GM19372 (cell line): Measurements from ENCODE around the gene DRC7.

Experiments
- ATAC-seq: cut with Tn5 transposase; IDR thresholded peaks from one replicate; pipeline ENCODE4 v1.9.1; 2021; ENCODE audit warnings: mild to moderate bottlenecking, low read depth, moderate library complexity; ENCODE audit not compliant: unreplicated experiment

Gene DRC7

GRCh38 chr16:57694725-57695679 is at the start of gene DRC7:
Gene DRC7 (plus strand): TSS chr16:57694806. CDS start chr16:57697950, 3,144 bp downstream.
- ATAC-seq = no peak

DNA sequence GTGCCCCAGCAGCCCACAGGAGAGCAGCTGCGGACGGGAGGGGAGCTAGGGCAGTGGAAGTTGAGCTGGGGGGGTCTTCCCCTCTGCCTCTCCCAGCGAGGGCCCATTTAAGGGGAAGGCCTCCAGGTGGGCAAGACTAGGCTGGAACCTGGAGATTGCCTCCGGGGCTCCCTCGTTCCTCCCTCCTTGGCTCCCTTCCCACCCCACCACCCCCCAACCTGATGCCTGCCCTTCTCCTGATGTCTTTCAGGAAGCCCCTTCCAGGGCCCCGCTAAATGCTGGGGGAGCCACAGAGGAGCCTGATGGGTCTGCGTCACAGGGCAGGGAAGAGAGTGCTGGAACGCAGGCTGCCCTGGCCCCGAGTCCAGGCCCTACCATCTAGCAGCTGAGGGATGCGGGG is 49.4 kb upstream of the DRC7 start:
- no peak for ATAC-seq

DNA sequence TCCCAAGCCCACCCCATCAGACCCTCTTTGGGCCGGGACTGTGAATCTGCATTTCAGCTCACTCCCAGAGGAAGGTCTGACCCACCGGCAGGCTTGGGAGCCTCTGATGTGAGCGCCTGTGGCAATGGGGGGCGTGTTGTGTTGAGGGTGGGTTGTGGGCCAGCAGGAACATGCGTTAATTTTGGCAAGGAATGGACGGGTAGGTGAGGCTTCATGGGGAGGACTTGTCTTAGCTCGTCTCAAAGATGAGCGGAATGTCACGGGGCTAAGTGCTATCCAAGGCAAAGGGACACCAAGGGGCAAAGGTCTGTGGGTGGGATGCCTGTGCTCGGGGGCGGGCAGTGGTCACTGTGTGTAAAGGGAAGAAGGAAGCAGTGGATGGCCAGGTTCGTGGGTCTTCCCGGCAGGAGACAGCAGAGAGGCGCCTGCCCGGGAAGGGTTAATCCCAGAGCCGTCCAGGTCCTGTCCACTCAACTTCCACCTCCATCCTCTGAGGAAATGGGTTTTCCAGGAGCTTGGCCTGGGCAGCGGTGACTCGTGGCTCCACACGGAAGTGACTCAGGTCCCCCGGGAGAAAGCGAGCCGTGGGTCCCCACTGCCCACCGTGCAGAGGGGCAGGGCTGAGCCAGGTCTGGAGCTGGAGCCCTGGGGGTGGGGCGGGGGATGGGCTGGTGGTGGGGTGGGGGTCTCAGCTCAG is 48.8 kb upstream of the DRC7 start:
- ATAC-seq = no peak

GRCh38 chr16:57646388-57647039 is 48.1 kb upstream of the DRC7 start:
- no peak for ATAC-seq

DNA sequence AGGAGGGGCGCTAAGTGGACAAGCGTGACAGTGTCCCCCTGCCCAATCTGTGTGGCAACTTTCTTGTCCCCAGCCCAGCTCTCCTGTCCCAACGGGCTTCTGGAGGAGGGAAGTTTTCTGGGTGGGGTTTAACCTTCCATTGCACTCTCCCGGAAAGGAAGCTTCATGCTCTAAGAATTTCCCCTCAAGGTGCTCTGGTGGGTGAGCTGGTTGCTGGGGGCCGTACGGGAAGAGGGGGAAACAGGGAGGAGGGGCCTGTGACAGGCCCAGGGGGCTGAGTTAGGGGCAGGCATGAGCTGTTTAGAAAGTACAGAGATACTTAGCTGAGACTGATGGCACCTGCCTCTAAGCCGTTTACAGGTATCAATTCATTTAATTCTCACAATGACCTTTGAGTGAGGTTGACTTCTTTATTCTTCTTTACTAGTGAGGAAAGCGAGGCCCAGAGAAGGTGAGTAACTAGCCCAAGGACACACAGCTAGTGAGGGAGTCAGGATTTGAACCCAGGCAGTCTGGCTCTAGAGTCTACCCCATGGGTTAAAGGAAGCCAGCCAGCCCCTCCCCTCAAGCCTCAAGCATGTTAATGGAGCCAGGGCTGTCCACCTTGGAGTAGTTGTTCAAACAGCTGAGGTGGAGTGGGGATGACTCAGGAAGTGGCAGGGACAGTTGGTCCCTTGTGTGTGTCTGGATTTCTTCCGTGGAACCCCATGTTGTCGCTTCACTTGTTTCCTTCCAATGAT is 47.3 kb upstream of the DRC7 start:
- no peak for ATAC-seq

GRCh38 chr16:57648125-57648524 is 46.5 kb upstream of the DRC7 start:
- ATAC-seq = no peak

DNA sequence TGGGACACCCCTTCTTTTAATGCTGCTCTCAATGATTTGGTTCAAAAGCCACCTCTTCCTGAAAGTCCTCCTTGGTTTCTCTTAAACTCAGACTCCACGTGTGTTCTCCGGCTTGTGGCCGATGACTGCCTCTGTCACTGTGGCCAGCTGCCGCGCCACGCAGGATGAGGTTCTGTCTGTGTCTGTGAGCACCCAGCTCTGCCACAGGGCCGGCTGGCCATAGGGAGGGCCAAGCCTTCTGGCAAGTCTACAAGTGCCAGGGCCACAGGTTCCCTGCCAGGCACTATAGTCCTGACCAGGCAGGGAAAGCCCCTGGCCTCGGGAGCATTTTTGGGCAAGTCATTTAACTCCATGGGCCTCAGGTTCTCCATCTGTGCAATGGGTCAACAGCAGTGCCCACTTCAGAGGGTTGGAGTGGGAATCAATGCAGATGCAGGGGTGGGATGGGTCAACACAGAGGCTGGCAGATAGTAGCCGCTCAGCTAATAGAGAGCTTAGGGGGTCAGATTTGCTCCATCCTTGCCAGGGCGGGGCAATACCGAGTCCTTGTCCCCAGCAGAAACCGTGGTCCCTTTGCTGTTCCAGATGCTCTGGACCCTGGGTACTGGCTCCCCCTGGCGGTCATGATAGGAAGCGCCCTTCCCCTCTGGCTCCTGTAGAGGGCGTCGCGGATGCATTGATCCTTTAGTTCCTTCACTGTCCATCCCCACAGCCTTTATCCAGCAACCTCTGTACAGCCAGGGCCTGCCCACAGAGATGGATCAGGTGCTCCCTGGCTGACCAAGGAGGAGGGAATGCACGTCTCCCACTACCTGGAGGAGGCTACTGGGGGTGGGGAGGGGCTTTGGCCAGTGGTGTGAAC is 45.8 kb upstream of the DRC7 start:
- peak; percentile 56 for ATAC-seq

DNA sequence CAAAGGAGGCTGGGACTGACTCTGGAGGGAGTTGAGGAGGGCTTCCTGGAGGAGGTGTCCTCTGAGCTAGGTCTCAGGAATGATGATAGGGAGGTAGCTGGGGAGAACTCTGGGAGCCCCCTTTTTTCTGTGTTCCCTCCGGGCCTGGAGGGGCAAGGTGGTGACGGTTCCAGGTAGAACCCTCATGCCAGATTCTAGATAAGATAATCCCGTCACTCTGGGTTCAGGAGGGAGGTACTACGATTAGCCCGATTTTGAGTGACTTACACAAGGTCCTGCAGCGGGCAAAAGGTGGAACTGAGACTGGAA is 45.2 kb upstream of the DRC7 start:
- no peak for ATAC-seq

GRCh38 chr16:57649846-57650245 is 44.8 kb upstream of the DRC7 start:
- no peak for ATAC-seq

DNA sequence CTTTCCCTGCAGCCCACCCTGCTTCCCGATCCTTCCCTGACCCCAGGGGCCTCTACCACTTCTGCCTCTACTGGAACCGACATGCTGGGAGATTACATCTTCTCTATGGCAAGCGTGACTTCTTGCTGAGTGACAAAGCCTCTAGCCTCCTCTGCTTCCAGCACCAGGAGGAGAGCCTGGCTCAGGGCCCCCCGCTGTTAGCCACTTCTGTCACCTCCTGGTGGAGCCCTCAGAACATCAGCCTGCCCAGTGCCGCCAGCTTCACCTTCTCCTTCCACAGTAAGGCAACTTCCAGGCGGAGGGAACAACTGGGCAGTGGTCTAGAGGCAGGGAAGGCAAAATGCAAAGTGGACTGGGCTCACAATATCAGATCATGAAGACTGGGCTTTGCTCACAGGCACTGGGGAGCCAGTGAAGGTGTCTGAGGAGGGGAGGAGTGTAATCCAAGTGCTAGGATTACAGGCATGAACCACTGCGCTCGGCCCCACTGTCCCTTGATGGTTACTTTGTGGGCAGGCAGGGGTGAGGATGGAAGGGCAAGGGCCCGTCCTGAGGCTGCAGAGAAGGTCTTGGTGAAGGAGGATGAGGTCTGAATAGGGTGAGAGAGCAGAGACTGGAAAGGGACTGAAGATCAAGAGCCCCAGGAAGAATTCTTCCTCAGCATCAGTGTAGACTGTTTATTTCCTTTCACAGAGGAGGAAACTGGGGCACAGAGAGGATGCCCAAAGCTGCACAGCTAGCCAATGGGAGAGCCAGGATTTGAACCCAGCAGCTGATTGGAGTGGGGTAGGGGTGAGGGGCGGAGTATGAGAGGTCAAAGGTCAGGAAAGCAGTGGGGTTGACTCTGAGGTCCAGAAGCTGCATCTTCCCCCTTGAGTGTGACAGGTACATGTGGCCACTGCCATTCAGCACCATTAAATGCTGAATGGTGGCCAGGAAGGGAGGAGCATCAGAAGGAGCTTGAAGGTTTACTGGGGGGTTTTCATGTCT is 43.0 kb upstream of the DRC7 start:
- ATAC-seq = no peak

- no peak for ATAC-seq
Observed at GRCh38 chr16:57652695-57653471, 41.7 kb upstream of the DRC7 start.

- no peak for ATAC-seq
Observed at GRCh38 chr16:57653936-57654335, 40.7 kb upstream of the DRC7 start.

- no peak for ATAC-seq
Observed at GRCh38 chr16:57656342-57656955, 38.2 kb upstream of the DRC7 start.

DNA sequence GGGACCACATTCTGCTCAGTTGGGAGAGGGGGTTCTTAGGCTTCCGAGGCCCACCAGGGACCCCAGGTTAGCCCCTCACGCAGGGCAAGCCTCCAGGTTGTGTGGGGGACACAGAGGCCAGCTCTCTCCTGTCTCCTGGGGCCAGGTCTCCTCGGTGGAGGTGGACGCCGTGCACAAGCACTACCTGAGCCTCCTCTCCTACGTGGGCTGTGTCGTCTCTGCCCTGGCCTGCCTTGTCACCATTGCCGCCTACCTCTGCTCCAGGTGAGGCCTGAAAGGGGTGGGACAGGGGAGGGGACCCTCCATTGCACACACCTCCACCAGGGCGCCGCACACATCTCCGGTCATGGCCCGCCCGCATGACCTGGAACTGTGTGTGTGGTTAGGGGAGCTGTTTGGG is 37.4 kb upstream of the DRC7 start:
- no peak for ATAC-seq

DNA sequence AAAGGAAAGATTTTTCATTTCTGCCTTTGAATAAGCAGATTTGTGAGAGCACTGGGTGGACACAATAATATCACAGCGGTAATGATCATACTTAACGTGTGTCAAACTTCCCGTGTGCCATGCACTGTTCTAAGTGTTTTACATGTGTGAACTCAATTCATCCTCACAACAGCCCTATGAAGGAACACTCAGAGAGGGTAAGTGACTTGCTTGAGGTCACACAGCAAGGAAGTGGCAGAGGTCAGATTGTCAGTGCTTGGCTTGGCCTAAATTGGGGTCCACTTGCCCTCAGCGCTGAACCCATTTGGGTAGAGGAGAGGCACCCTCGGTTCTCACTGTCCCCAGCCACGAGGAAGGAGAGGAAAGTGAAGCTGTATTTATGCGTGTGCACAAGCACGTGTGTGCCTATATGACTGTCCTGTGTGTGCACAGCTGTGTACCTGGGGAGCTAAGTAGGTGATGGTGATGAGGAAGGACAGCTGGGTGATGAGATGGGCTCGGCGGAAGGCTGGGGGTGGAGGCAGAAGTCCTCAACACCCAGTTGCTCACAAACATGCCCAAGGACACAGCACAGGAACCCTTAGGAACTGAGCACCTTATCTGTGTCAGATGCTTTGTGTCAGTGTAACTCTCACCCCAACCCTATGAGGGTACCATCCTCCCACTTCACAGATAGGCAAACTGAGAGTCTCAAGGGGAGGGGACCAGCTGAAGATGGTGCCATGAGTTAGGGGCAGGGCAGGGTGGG is 36.3 kb upstream of the DRC7 start:
- no peak for ATAC-seq

DNA sequence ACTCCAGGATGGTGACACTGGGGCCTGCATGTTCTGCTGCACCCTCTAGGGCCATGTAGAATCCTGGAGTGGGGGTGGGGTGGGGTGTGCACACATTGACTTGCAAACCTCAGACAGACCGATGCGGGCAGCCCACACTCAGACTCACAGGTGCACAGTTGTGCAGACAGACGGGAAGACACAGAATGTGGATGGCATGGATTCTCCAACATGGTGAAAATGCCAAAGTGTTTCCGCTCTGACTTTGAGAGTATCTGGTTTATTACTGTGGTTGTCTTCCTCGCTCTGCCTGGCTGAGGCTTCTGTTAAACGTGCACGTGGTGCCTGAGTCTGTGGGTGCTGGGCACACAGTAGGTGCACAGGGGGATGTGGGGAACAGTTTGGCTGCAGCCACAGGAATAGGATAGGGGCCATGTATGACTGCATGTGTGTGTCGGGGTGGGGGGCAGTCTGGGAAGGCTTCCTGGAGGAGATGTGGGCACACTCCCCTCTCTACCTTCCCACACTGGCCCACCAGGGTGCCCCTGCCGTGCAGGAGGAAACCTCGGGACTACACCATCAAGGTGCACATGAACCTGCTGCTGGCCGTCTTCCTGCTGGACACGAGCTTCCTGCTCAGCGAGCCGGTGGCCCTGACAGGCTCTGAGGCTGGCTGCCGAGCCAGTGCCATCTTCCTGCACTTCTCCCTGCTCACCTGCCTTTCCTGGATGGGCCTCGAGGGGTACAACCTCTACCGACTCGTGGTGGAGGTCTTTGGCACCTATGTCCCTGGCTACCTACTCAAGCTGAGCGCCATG is 35.5 kb upstream of the DRC7 start:
- no peak for ATAC-seq
